ENCODE measurements around the gene CREB3L4.
"Not testable (repeated sequence)": the region's sequence is repeated elsewhere in the genome, so short reads cannot be mapped to it uniquely, and the experiment has no call there.

Gene CREB3L4

GRCh38 chr1:153984123-153984894 lies 16.6 kb downstream of the CREB3L4 start:
- no peak for DNase-seq (ENCODE audit: low spot score)

- no peak for DNase-seq (ENCODE audit: low spot score)
Observed at GRCh38 chr1:153985341-153985912, 17.7 kb downstream of the CREB3L4 start.

GRCh38 chr1:153985941-153986761 lies 18.4 kb downstream of the CREB3L4 start, which contains the start of gene RAB13:
Gene RAB13, minus strand, starts transcription at chr1:153986339. Its CDS starts 103 bp downstream, at chr1:153986236.
- peak; percentile 53 for DNase-seq (ENCODE audit: low spot score)

- DNase-seq (ENCODE audit: low spot score): no peak
Observed at GRCh38 chr1:153987621-153988020, 19.9 kb downstream of the CREB3L4 start.

- DNase-seq (ENCODE audit: low spot score): peak; percentile 99
Observed at GRCh38 chr1:153990468-153991150, 22.9 kb downstream of the CREB3L4 start, which contains the start of gene RPS27. Gene RPS27, plus strand, starts transcription at chr1:153990762. Its CDS starts 35 bp downstream, at chr1:153990797.

- no peak for DNase-seq (ENCODE audit: low spot score)
Observed at GRCh38 chr1:153991151-153991630, 23.5 kb downstream of the CREB3L4 start.

GRCh38 chr1:153991806-153992205 lies 24.1 kb downstream of the CREB3L4 start:
- DNase-seq (ENCODE audit: low spot score): no peak

DNA sequence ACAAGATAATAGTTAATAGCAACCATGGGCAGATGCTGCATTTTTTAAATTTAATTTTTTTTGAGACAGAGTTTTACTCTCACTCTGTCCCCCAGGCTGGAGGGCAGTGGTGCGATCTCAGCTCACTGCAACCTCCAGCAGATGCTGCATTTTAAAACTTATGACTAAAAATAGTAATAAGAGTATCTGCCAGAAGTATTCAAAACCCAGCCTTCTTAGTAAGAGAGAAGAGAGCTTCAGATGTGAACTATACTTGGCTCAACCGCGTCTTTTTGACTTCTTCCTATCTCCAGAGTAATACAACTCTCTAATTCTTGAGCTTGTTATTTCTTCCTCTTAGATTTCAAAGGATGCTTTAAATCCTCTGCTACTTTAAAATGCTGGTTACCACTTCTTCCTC lies 27.5 kb downstream of the CREB3L4 start:
- no peak for DNase-seq (ENCODE audit: low spot score)

GRCh38 chr1:153995640-153996039 lies 27.9 kb downstream of the CREB3L4 start:
- no peak for DNase-seq (ENCODE audit: low spot score)

GRCh38 chr1:153996882-153997281 lies 29.2 kb downstream of the CREB3L4 start:
- not testable (repeated sequence) for DNase-seq (ENCODE audit: low spot score)

DNA sequence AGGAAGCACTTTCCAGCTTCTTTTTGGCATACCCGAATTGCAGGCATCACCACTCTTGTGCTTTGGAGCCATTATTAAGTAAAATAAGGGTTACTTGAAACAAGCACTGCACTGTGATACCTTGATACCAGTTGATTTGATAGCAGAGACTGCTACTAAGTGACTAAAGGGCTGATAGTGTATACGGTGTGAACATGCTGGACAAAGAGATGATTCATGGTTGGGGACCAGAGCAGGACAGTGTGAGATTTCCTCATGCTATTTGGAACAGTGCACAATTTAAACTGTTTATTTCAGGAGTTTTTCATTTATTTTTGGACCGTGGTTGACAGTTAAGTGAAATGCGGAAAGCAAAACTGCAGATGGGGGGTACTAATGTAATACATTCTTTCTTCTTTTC lies 32.7 kb downstream of the CREB3L4 start:
- DNase-seq (ENCODE audit: low spot score): no peak

DNA sequence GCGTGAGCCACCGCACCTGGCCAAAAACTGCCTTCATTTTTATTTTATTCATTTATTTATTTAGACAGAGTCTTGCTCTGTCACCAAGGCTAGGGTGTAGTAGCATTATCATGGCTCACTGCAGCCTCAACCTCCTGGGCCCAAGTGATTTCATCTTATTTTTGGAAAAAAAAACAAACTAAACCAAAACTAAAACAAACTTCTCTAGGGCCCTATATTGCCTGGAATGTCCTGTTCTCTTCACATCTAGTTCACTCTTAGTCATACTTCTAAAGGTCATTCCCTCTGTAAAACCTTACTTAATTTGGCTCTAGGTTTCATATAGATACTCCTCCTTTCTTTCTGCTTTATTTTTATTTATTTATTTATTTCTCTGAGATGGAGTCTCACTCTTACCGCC lies 38.4 kb downstream of the CREB3L4 start:
- DNase-seq (ENCODE audit: low spot score): no peak

DNA sequence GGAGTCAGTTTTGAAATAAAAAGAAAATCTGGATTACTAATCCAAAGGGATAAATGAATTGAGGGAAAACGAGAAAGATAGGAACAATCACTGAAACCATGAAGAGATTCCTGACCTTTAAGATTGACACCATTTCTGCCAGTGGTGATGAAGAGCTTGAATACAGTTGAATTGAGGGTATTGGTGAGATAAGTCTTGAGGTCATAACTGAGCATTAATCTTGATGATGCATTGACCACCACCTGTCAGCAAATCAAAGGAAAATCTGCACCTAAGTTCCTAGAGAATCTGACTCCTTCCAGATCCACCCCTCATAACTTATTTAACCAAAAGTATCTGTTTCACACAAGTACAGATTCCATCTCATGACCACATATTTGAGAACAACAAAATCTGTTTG lies 44.4 kb downstream of the CREB3L4 start:
- no peak for DNase-seq (ENCODE audit: low spot score)

DNA sequence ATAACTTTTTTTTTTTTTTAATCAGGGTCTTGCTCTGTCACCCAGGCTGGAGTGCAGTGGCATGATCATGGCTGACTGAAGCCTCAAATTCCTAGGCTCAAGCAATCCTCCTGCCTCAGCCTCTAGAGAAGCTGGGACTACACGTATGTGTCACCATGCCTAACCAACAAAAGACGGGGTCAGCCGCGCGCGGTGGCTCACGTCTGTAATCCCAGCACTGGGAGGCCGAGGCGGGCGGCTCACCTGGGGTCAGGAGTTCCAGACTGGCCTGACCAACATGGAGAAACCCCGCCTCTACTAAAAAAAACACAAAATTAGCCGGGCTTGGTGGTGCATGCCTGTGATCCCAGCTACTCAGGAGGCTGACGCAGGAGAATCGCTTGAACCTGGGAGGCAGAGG lies 44.8 kb downstream of the CREB3L4 start:
- DNase-seq (ENCODE audit: low spot score): not testable (repeated sequence)

GRCh38 chr1:154014154-154014907 lies 46.6 kb downstream of the CREB3L4 start:
- no peak for DNase-seq (ENCODE audit: low spot score)

DNA sequence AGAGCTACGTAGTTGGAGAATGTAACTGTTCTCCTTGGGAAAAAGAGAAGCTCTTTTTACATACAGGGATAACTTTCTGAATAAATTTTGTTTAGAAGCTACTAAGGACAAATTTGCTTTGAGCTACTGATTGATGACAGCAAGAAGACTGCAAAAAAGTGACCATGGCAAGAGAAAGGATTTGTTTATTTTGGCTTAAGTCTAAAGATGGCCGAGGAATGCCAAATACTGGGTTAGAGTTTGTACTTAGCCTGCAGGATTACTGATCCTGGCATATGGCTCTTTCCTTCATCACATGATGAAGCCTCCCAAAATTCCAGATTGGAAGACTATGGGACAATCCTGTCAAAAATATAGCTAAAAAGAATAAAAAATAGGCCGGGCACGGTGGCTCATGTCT lies 51.6 kb downstream of the CREB3L4 start:
- DNase-seq (ENCODE audit: low spot score): no peak

GRCh38 chr1:154019940-154020339 lies 52.2 kb downstream of the CREB3L4 start:
- no peak for DNase-seq (ENCODE audit: low spot score)

Measured in pons (tissue), 1 donor.